Cerebellar nuclear complex (tissue), 1 donor: ENCODE data around the gene YPEL1.

Experiments
- DNase-seq, 2 experiments: peaks; one replicate each; lab custom pipeline; 2025; lab: John Stamatoyannopoulos, UW

The YPEL1 gene

GRCh38 chr22:21735200-21736083, at the start of gene YPEL1:
Gene YPEL1, minus strand, starts transcription at chr22:21735794. Its CDS starts 25,050 bp downstream, at chr22:21710744.
- peak; percentile 59 to 75 for DNase-seq

GRCh38 chr22:21780259-21780658, 44.7 kb upstream of the YPEL1 start:
- DNase-seq = no peak

- no peak for DNase-seq
These were observed 43.9 kb upstream of the YPEL1 start for GRCh38 chr22:21779444-21779843.

GRCh38 chr22:21778705-21779363, 43.2 kb upstream of the YPEL1 start:
- DNase-seq = no peak

- no peak for DNase-seq
These were observed 36.0 kb upstream of the YPEL1 start for GRCh38 chr22:21771631-21771976.

GRCh38 chr22:21768435-21768834, 32.8 kb upstream of the YPEL1 start:
- DNase-seq = no peak

- no peak for DNase-seq
These were observed 31.3 kb upstream of the YPEL1 start for GRCh38 chr22:21766691-21767462.

GRCh38 chr22:21765909-21766529, 30.4 kb upstream of the YPEL1 start:
- no peak for DNase-seq

GRCh38 chr22:21764038-21764804, 28.6 kb upstream of the YPEL1 start:
- DNase-seq = no peak

GRCh38 chr22:21762712-21763581, 27.4 kb upstream of the YPEL1 start:
- no peak for DNase-seq

GRCh38 chr22:21761994-21762680, 26.5 kb upstream of the YPEL1 start:
- no peak for DNase-seq

GRCh38 chr22:21761086-21761485, 25.5 kb upstream of the YPEL1 start:
- no peak for DNase-seq

GRCh38 chr22:21760640-21761039, 25.0 kb upstream of the YPEL1 start:
- DNase-seq = no peak

GRCh38 chr22:21759646-21760376, 24.2 kb upstream of the YPEL1 start:
- DNase-seq = no peak

- peak; percentile 33 to 60 for DNase-seq
These were observed 23.5 kb upstream of the YPEL1 start for GRCh38 chr22:21759093-21759492.

- DNase-seq = no peak
These were observed 22.7 kb upstream of the YPEL1 start for GRCh38 chr22:21758091-21758864.

- DNase-seq = no peak
These were observed 20.3 kb upstream of the YPEL1 start for GRCh38 chr22:21755851-21756284.

- DNase-seq = peak in 1 of 2 experiments; percentile 17
These were observed 18.9 kb upstream of the YPEL1 start for GRCh38 chr22:21754523-21754922.
